ENCODE measurements around the gene EFCAB8. TPM values are rescaled to one million over a fixed set of nuclear protein-coding genes. Genes with fewer than 3 reads are reported as not detected.

EFCAB8 gene
- total RNA-seq, 1 experiment from 2014 or later = 0.09 TPM

DNA sequence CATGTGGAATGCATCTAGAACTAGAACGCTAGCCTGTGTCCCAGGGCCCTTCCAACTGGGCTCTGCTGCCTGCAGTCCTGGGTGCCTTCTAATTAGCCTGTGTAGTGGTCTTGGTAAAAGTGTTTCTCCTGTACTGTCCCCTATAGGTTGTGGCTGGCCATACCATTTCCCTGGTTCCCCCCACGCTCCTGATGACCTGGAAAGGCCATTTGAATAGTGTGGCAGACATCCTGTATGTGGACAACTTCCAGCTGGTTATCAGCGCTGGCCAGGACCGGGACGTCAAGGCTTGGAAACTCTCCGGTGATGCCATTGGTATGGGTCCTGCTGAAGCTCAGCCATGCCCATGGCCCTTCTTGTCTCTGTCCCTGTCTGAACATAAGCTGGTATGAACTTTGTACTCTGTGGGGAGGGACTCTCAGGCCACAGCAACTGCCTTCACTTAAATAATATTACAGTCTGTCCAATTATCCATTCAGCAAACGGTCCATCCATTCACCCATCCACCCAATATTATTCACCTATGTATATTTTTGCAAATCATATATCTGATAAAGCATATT, 84.8 kb downstream of the EFCAB8 start:
- no peak overlapping the region for H4K5ac ChIP-seq (ENCODE audit: insufficient read length, low read depth, low read length)
- TF ChIP-seq, protein P1, sequence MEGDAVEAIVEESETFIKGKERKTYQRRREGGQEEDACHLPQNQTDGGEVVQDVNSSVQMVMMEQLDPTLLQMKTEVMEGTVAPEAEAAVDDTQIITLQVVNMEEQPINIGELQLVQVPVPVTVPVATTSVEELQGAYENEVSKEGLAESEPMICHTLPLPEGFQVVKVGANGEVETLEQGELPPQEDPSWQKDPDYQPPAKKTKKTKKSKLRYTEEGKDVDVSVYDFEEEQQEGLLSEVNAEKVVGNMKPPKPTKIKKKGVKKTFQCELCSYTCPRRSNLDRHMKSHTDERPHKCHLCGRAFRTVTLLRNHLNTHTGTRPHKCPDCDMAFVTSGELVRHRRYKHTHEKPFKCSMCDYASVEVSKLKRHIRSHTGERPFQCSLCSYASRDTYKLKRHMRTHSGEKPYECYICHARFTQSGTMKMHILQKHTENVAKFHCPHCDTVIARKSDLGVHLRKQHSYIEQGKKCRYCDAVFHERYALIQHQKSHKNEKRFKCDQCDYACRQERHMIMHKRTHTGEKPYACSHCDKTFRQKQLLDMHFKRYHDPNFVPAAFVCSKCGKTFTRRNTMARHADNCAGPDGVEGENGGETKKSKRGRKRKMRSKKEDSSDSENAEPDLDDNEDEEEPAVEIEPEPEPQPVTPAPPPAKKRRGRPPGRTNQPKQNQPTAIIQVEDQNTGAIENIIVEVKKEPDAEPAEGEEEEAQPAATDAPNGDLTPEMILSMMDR (conservative IDR thresholded peaks at IDR 0.05) = 0 out of 3 replicates have a peak, but pooled peaks have one; percentile 21
- no peaks in the 10 kb centered on the region for H3K79me2 ChIP-seq (ENCODE audit: insufficient read depth, low read length)
- no peak overlapping the region for H3K56ac ChIP-seq (ENCODE audit: insufficient read length, low read depth, low read length)
- no peaks in the 10 kb centered on the region for H3K27me3 ChIP-seq (ENCODE audit: insufficient read depth, low read length)
- no peak overlapping the region for H4K8ac ChIP-seq (replicated peaks; ENCODE audit: insufficient read length, low read depth, low read length)
- H3K9me3 ChIP-seq (ENCODE audit: control insufficient read depth, low read depth, low read length) = no peaks in the 10 kb centered on the region
- no peak overlapping the region for H3K4ac ChIP-seq (ENCODE audit: low read depth, low read length)
- no peak overlapping the region for H2AK5ac ChIP-seq (ENCODE audit: insufficient read length, low read length)
- no peak overlapping the region for H3K27ac ChIP-seq (ENCODE audit: insufficient read length, low read depth, low read length)
- no peak overlapping the region for H2BK20ac ChIP-seq (ENCODE audit: low read depth, low read length, poor library complexity, severe bottlenecking)
- H3K14ac ChIP-seq (ENCODE audit: insufficient read depth, low read length) = peak overlapping the region; percentile 28; the same call in 1 of the 2 replicates
- WGBS (ENCODE audit: extremely low coverage, insufficient read length, low lambda C conversion rate) = 100% methylated on average over 1 of the region's 7 CpGs
- H2BK5ac ChIP-seq (ENCODE audit: insufficient read length, low read length) = no peak overlapping the region
- H2AFZ ChIP-seq (ENCODE audit: low read length) = no peak overlapping the region
- no peak overlapping the region for H3K4me2 ChIP-seq (ENCODE audit: insufficient read depth, insufficient read length, low read length)
- no peaks in the 10 kb centered on the region for H4K20me1 ChIP-seq (ENCODE audit: control insufficient read depth, insufficient read depth, insufficient read length)
- H3K4me1 Mint-ChIP-seq = no peaks in the 10 kb centered on the region
- no peaks in the 10 kb centered on the region; the same call in 1 of the 2 replicates for H3K4me1 ChIP-seq (ENCODE audit: insufficient read depth, low read length)
- H2BK15ac ChIP-seq (ENCODE audit: low read depth, low read length) = no peak overlapping the region
- H3K23ac ChIP-seq (ENCODE audit: insufficient read length, low read depth, low read length) = no peak overlapping the region
- no peaks in the 10 kb centered on the region for H3K36me3 Mint-ChIP-seq (ENCODE audit: insufficient read depth in 1 of 3, low read depth in 3 of 3)
- no peak overlapping the region for H3T11ph ChIP-seq (ENCODE audit: low read length)
- H3K9ac ChIP-seq (ENCODE audit: extremely low read depth, insufficient read length, low read length) = no peak overlapping the region
- peaks cover 79% of the 10 kb centered on the region for H3K27me3 Mint-ChIP-seq (ENCODE audit: low read depth)
- no peak overlapping the region for H2BK120ac ChIP-seq (ENCODE audit: low read depth, low read length, poor library complexity, severe bottlenecking)
- H3K27ac Mint-ChIP-seq = no peak overlapping the region
- DNase-seq = no peak
- no peaks in the 10 kb centered on the region for H3K23me2 ChIP-seq (ENCODE audit: insufficient read length, low read depth, low read length, poor library complexity, severe bottlenecking)
- H3K4me3 Mint-ChIP-seq = no peak overlapping the region
- H2BK12ac ChIP-seq (ENCODE audit: insufficient read length, low read depth, low read length) = no peak overlapping the region
- no peaks in the 10 kb centered on the region for H3K79me1 ChIP-seq (ENCODE audit: insufficient read depth, low read depth, low read length, poor library complexity, severe bottlenecking)
- no peaks in the 10 kb centered on the region; a peak in 1 of 5 replicates for H3K9me3 Mint-ChIP-seq
- H4K91ac ChIP-seq (ENCODE audit: insufficient read length, low read depth, low read length) = no peak overlapping the region
- H3K18ac ChIP-seq (ENCODE audit: insufficient read length, low read depth, low read length) = no peak overlapping the region

Measured in H9 (cell line).